Measurements from ENCODE around the gene IRF7.

- TF ChIP-seq CTCF (IDR thresholded peaks at IDR 0.05): no peak
- TF ChIP-seq POLR2A (IDR thresholded peaks at IDR 0.05): no peak
These were observed 27.8 kb downstream of the IRF7 start for GRCh38 chr11:587978-588380.

Measured in lower leg skin (tissue), 3 donors.